EL (cell line): ENCODE results near the gene RAB13.
A peak's percentile ranks its signal among the peaks of the same experiment; 100 is the strongest.

Experiments used
- DNase-seq: peaks from one replicate; pipeline ENCODE4 v3.0.0-alpha.2; 2016

Gene RAB13

GRCh38 chr1:153977250-153978240 lies 8.6 kb downstream of the RAB13 start, which contains the start of gene JTB:
JTB (minus strand) TSS chr1:153977674; CDS start chr1:153977252, 422 bp downstream.
- DNase-seq, result peak; percentile 82

GRCh38 chr1:153976819-153977249 lies 9.3 kb downstream of the RAB13 start:
- no peak for DNase-seq

GRCh38 chr1:153973525-153973924 lies 12.6 kb downstream of the RAB13 start:
- DNase-seq, result no peak

GRCh38 chr1:153973071-153973470 lies 13.1 kb downstream of the RAB13 start:
- no peak for DNase-seq

- no peak for DNase-seq
These were observed 15.8 kb downstream of the RAB13 start for GRCh38 chr1:153970346-153970745.

- DNase-seq, result no peak
These were observed 17.2 kb downstream of the RAB13 start for GRCh38 chr1:153968972-153969371.

GRCh38 chr1:153968408-153968807 lies 17.7 kb downstream of the RAB13 start:
- DNase-seq, result no peak

GRCh38 chr1:153968000-153968363 lies 18.2 kb downstream of the RAB13 start:
- no peak for DNase-seq

- DNase-seq, result peak; percentile 97
These were observed 18.8 kb downstream of the RAB13 start, which contains the start of gene CREB3L4 for GRCh38 chr1:153967107-153967999. CREB3L4 (plus strand) TSS chr1:153967902; CDS start chr1:153968526, 624 bp downstream.

- peak; percentile 78 for DNase-seq
These were observed 22.2 kb downstream of the RAB13 start for GRCh38 chr1:153963850-153964331.

- DNase-seq, result peak; percentile 97
These were observed 22.9 kb downstream of the RAB13 start, which contains the start of gene SLC39A1 for GRCh38 chr1:153963030-153963849. SLC39A1 (minus strand) TSS chr1:153963537; CDS start chr1:153962715, 822 bp downstream.

- peak; percentile 78 for DNase-seq
These were observed 23.8 kb downstream of the RAB13 start for GRCh38 chr1:153962088-153963029.

- no peak for DNase-seq
These were observed 24.7 kb downstream of the RAB13 start for GRCh38 chr1:153961421-153961820.

GRCh38 chr1:153960206-153960605 lies 25.9 kb downstream of the RAB13 start:
- DNase-seq, result no peak

GRCh38 chr1:153959454-153959853 lies 26.7 kb downstream of the RAB13 start:
- DNase-seq, result no peak

GRCh38 chr1:153958961-153959260 lies 27.2 kb downstream of the RAB13 start:
- no peak for DNase-seq

GRCh38 chr1:153958111-153958960 lies 27.8 kb downstream of the RAB13 start, which contains the start of gene CRTC2:
CRTC2 (minus strand) TSS chr1:153958612; CDS start chr1:153958497, 115 bp downstream.
- DNase-seq, result peak; percentile 99

- DNase-seq, result peak; percentile 29
These were observed 28.4 kb downstream of the RAB13 start for GRCh38 chr1:153957744-153958110.

- no peak for DNase-seq
These were observed 29.0 kb downstream of the RAB13 start for GRCh38 chr1:153956997-153957715.
